GM19193 (cell line): ENCODE data around the gene CENPA.

Experiments used
- POLR2A ChIP-seq: IDR thresholded peaks from 4 replicates; pipeline ENCODE4 v1.6.1; 2011; ENCODE audit not compliant: insufficient read depth, insufficient read length; ENCODE audit errors: extremely low read depth

The CENPA gene

GRCh38 chr2:26778098-26778497 is 7.8 kb upstream of the CENPA start:
- TF ChIP-seq POLR2A, result no peak

DNA sequence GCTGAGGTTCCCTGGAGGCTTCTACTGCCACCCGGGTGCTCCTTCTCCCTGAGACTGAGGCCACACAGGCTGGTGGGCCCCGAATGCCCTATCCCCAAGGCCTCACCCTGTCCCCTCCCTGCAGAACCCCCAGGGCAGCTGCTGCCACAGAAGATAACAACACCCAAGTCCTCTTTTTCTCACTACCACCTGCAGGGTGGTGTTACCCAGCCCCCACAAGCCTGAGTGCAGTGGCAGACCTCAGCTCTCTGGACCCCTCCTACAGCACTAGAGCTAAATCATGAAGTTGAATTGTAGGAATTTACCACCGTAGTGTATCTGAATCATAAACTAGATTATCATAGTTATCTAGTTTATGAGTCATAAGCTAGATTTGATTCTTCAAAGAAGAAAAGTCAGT is 7.3 kb upstream of the CENPA start:
- no peak for TF ChIP-seq POLR2A

- no peak for TF ChIP-seq POLR2A
Measured at GRCh38 chr2:26780203-26780760, 5.6 kb upstream of the CENPA start.

- TF ChIP-seq POLR2A, result no peak
Measured at GRCh38 chr2:26782876-26783704, 2.8 kb upstream of the CENPA start.

DNA sequence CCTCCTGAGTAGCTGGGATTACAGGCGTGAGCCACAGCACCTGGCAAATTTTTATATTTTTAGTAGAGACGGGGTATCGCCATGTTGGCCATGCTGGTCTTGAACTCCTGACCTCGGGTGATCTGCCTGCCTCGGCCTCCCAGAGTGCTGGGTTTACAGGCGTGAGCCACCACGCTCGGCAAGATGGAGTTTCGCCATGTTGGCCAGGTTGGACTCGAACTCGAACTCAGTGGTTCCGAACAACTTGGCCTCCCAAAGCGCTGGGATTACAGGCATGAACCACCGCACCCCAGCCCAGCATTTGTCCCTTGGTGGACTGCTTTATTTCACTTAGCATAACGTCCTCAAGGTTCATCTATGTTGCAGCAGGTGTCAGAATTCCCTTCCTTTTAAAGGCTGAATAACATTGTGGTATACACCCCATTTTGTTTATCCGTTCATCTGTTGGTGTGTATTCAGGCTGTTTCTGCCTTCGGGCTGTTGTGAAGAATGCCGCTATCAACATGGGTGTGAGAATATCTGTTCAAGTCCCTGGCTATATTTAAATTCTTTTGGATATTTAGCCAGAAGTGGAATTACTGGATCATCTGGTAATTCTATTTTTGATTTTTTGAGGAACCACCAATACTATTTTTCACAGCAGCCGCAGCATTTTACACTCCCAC is 1.2 kb upstream of the CENPA start:
- no peak for TF ChIP-seq POLR2A

GRCh38 chr2:26786207-26787028 is 562 bp downstream of the CENPA start:
- no peak for TF ChIP-seq POLR2A

GRCh38 chr2:26792720-26793119 is 6.9 kb downstream of the CENPA start:
- TF ChIP-seq POLR2A, result no peak

DNA sequence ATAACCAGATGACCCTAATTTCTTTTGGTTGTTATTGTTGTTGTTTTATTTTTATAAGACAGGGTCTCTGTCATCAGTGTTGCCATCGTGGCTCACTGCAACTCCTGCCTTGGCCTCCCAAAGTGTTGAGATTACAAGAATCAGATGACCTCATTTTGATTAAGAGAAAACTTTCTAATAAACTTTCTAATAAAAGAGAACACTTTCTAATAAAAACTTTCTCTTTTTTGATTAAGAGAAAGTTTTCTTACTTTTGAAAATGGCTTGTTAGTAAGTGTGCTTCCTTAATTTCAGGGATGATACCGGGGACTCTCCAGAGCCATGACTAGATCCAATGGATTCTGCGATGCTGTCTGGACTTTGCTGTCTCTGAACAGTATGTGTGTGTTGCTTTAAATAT is 7.7 kb downstream of the CENPA start:
- TF ChIP-seq POLR2A, result no peak

DNA sequence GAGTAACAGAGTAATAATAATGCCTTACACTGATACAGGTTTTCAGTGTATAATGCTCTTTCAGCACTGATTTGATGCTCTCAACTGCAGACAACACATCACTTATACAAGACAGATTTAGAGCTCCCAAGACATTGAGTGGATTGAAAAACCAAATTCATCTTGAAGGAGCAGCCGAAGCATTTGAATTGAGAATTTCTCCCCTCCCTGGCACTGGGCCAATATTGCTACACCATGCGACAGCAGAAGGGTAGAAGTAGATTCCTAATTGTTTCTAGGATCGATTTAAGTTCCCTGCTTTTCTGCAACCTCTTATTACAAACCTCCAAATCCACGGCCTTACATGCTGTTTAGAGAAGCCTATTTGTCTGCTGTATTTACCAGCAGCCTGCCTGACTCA is 15.5 kb downstream of the CENPA start:
- no peak for TF ChIP-seq POLR2A

- no peak for TF ChIP-seq POLR2A
Measured at GRCh38 chr2:26801796-26802195, 15.9 kb downstream of the CENPA start.

DNA sequence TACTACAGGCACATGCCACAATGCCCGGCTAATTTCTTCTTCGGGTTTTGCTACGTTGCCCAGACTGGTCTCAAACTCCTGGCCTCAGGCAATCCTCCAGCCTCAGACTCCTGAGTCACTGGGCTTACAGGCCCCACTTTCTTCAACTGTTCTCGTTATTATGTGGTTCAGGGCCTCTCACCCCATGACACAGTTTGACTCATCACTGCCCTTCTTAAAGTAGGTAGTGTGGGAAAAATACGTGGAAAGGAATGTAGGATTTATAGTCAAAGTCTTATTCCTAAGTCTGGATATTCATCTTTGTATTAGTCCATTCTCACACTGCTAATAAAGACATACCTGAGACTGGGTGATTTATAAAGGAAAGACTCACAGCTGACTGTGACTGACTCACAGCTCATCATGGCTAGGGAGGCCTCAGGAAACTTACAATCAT is 19.4 kb downstream of the CENPA start:
- no peak for TF ChIP-seq POLR2A

- no peak for TF ChIP-seq POLR2A
Measured at GRCh38 chr2:26807788-26808460, 22.1 kb downstream of the CENPA start.

DNA sequence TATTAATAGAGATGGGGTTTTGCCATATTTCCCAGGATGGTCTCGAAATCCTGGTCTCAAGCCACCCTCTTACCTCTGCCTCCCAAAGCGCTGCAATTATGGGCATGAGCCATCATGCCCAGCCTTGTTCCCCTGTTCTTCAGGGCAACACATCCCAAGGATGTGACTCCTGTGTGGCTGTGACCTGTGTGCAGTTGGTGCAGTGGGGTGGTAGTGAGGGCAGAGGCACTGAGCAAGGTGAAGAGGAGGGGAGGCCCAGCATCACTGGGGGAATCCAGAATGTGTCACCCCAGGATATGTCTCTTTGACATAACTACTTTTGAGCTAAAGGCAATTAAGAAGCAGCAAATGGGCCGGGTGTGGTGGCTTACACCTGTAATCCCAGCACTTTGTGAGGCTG is 23.4 kb downstream of the CENPA start:
- TF ChIP-seq POLR2A, result no peak

DNA sequence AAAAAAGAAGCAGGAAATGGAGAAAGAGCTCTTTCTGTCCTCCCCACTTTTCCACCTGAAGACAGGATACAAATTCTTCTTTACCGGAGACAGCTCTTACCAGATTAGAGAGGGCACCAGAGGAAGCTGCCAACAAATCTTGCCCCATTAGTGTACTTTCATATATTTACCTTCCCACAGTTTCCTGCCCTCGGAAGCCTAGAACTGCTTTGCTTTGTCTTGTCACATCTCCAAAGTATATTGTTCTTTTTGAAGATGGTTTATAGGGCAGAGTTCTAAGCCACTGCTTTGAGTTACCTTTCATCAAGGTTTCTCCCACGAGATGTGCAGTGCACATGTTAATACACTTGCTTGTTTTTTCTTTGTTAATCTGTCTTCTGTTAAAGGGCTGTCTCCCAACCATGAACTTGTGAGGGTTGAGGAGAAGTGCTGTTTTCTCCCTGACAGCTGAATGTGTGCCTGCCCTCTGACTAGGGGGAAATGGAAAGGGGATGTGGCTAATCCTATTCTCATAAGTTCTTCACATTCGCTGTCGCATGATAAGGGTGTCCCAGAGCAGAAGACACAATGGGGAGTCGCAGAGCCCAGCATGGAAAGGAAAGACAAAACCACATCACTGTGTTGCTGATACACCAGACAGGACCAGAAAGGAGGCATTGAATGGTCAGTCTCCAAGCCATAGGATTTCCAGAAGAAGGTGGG is 24.2 kb downstream of the CENPA start:
- TF ChIP-seq POLR2A, result no peak
